ENCODE measurements around the gene NCAPH2.

NCAPH2 gene

GRCh38 chr22:50481045-50481439 lies 27.0 kb upstream of the NCAPH2 start:
- TF ChIP-seq CTCF (IDR thresholded peaks at IDR 0.05; ENCODE audit: control extremely low read depth, extremely low read depth, low read depth, missing control alignments) = no peak
- ChIA-PET POLR2A (no interaction called here), CTCF (interaction anchor here (1.4 to 2.5 kb wide), 3 partner anchors 9 to 204 kb away, joined by 3 to 6 read pairs (median 3); no protein-coding TSS in a partner anchor)
- no peak for DNase-seq (ENCODE audit: extremely low spot score)

GRCh38 chr22:50481440-50482106 lies 26.5 kb upstream of the NCAPH2 start, which contains the start of gene ADM2:
Gene ADM2, plus strand, starts transcription at chr22:50481543. Its CDS starts 305 bp downstream, at chr22:50481848.
- DNase-seq (ENCODE audit: extremely low spot score) = peak; percentile 69
- ChIA-PET CTCF (interaction anchor here (1.4 kb wide), 1 partner anchor 16 kb away, joined by 3 read pairs; no protein-coding TSS in a partner anchor), POLR2A (no interaction called here)
- no peak for TF ChIP-seq CTCF (IDR thresholded peaks at IDR 0.05; ENCODE audit: control extremely low read depth, extremely low read depth, low read depth, missing control alignments)

GRCh38 chr22:50482107-50483074 lies 25.6 kb upstream of the NCAPH2 start:
- POLR2A ChIA-PET = no interaction called here

DNA sequence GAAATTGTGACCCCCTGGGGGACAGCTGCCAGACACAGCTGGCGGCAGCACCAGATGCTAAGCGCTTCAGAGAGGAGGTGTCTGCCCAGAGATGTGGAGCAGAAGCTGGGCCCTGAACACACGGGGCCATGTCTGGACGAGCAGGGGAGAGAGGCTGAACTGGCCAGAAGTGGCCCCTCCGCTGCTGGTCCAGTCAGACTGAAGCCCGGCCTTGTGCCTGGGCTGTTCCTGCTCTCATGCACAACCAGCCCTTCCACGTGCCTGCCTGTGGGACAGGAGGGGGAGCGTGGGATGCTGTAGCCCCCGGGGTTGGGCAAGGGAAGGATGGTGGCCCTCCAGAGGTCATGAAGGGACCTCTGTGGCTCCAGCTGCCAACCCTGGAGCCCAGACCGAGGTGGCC lies 24.9 kb upstream of the NCAPH2 start:
- ChIA-PET CTCF (no interaction called here), POLR2A (interaction anchor here (0.6 kb wide), 1 partner anchor 52 kb away, joined by 8 read pairs; no protein-coding TSS in a partner anchor)
- DNase-seq (ENCODE audit: extremely low spot score) = no peak
- no peak for TF ChIP-seq CTCF (IDR thresholded peaks at IDR 0.05; ENCODE audit: control extremely low read depth, extremely low read depth, low read depth, missing control alignments)

More at GRCh38 chr22:50482107-50483074, 25.6 kb upstream of the NCAPH2 start:
- TF ChIP-seq CTCF (IDR thresholded peaks at IDR 0.05; ENCODE audit: control extremely low read depth, extremely low read depth, low read depth, missing control alignments) = no peak
- no peak for DNase-seq (ENCODE audit: extremely low spot score)
- CTCF ChIA-PET = interaction anchor here (1.4 kb wide), 1 partner anchor 15 kb away, joined by 3 read pairs; no protein-coding TSS in a partner anchor

DNA sequence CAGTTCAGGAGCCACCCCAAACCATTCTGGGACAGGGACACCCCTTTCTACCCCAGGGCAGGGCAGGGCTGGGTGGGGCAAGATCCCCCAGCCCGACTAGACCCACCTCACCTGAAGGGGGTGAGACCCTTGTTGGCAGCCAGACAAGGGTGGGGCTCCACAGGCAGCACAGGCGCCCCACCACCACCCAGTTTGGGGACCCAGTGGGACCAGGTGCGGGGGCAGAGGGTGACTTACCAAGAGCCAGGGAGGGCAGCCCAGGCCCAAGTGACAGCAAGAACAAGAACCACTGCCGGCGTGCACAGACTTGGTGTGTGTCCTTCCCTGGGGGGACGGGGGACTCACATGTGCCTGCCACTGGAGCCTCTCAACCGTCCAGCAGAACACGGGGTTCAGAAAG lies 24.5 kb upstream of the NCAPH2 start:
- ChIA-PET CTCF (interaction anchor here (1.0 to 2.1 kb wide), 4 partner anchors 11 to 42 kb away, joined by 3 to 8 read pairs (median 4); partner anchors contain the start of gene SCO2), POLR2A (interaction anchor here (0.6 kb wide), 1 partner anchor 51 kb away, joined by 8 read pairs; no protein-coding TSS in a partner anchor)
- TF ChIP-seq CTCF (IDR thresholded peaks at IDR 0.05; ENCODE audit: control extremely low read depth, extremely low read depth, low read depth, missing control alignments) = no peak
- no peak for DNase-seq (ENCODE audit: extremely low spot score)

All from GM10248 (cell line).